ENCODE results near the gene CELA2B. TPM values are rescaled to one million over a fixed set of nuclear protein-coding genes. Genes with fewer than 3 reads are reported as not detected.
"Not testable (repeated sequence)": the region's sequence is repeated elsewhere in the genome, so short reads cannot be mapped to it uniquely, and the experiment has no call there.

Gene CELA2B
- total and polyA plus RNA-seq, 5 donors from 2014 or later, result not detected

DNA sequence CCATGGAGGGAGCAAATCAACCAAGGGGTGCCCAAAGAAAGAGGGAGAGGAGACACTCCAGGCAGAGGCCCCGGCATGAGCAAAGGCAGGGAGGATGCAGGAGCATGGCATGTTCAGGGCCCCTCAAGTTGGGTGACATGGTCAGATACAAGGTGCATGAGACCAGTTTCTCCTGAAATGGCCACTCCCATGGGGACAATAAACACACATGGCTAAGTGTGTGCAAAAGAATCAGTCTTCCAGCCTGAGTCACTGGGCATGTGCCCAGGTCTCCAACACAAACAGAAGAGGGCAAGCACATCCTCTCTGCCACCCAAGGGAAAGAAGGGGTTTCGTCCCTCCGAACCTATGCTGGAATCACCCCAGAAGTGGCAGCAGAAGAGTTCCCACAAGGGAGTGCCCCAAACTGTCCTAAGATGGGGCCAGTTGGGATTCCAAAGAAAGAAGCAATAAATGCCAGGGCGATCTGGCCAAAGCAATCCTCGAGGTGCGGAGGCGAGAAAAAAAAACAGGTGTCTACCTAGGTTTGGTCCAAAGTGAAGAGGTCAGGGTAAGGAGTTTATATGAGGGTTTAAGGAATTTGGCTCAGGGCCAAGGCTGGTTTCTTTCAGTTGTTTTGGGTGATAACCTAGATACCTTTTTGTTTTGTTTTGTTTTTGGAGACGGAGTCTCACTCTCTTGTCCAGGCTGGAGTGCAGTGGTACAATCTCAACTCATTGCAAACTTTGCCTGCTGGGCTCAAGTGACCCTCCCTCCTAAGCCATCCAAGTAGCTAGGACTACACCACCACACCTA is 34.9 kb downstream of the CELA2B start:
- no peaks in the 10 kb centered on the region for H3K27me3 Mint-ChIP-seq
- H3K36me3 ChIP-seq (ENCODE audit: control insufficient read depth, insufficient read depth, low read length), result peaks cover 3% of the 10 kb centered on the region
- no peaks in the 10 kb centered on the region for H3K27me3 ChIP-seq (ENCODE audit: control insufficient read depth, insufficient read depth, low read length)
- H3K9me3 Mint-ChIP-seq, result no peaks in the 10 kb centered on the region
- peaks cover 7 to 41% (median 25%) of the 10 kb centered on the region in 4 donors for H3K4me1 Mint-ChIP-seq
- no peaks in the 10 kb centered on the region for H3K9me3 ChIP-seq (ENCODE audit: control insufficient read depth in 2 of 2, low read length in 2 of 2)
- DNase-seq (no peak), ATAC-seq (ENCODE audit: low read depth in 2 of 2) (no peak)
- no peak overlapping the region for H3K27ac ChIP-seq (ENCODE audit: insufficient read depth, low read length, poor library complexity, severe bottlenecking)
- H3K4me3 ChIP-seq (ENCODE audit: low read depth, low read length), result no peak overlapping the region
- H3K27ac Mint-ChIP-seq, result peak overlapping the region in 2 of 3 donors; percentile 8 to 26
- peaks cover 25% of the 10 kb centered on the region for H3K36me3 Mint-ChIP-seq
- H3K4me3 Mint-ChIP-seq, result peak overlapping the region in 1 of 4 donors; percentile 36
- peaks cover 10% of the 10 kb centered on the region for H3K4me1 ChIP-seq (ENCODE audit: control insufficient read depth, insufficient read depth, low read length, poor library complexity, severe bottlenecking)

DNA sequence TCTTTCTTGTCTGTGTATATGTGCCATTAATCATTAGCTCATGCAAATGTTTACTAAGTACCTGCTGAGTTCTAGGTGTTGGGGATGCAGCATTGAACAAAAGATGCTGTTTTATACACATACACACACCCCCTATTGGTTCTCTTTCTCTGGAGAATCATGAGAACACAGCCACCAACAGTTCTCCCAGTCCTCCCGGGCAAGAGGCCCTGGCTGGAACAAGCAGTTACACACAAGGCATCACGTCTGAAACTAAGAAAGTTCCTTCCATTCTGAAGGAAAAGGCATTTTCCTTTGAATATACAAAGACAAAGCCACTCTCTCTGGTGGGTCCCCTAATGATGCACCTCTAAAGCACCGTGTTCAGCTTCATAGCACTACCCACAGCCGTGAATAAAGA is 37.3 kb downstream of the CELA2B start:
- peaks cover 33% of the 10 kb centered on the region for H3K36me3 Mint-ChIP-seq
- H3K4me3 Mint-ChIP-seq, result peak overlapping the region in 1 of 4 donors; percentile 10
- no peaks in the 10 kb centered on the region for H3K27me3 ChIP-seq (ENCODE audit: control insufficient read depth, insufficient read depth, low read length)
- H3K4me3 ChIP-seq (ENCODE audit: low read depth, low read length), result no peak overlapping the region
- H3K4me1 Mint-ChIP-seq, result peaks cover 7 to 47% (median 35%) of the 10 kb centered on the region in 4 donors
- no peaks in the 10 kb centered on the region for H3K9me3 ChIP-seq (ENCODE audit: control insufficient read depth in 2 of 2, low read length in 2 of 2)
- H3K36me3 ChIP-seq (ENCODE audit: control insufficient read depth, insufficient read depth, low read length), result peaks cover 6% of the 10 kb centered on the region
- no peak for ATAC-seq (ENCODE audit: low read depth in 2 of 2)
- H3K27me3 Mint-ChIP-seq, result no peaks in the 10 kb centered on the region
- no peaks in the 10 kb centered on the region for H3K9me3 Mint-ChIP-seq
- no peak for DNase-seq
- peak overlapping the region in 1 of 3 donors; percentile 44 for H3K27ac Mint-ChIP-seq
- peaks cover 10% of the 10 kb centered on the region for H3K4me1 ChIP-seq (ENCODE audit: control insufficient read depth, insufficient read depth, low read length, poor library complexity, severe bottlenecking)
- H3K27ac ChIP-seq (ENCODE audit: insufficient read depth, low read length, poor library complexity, severe bottlenecking), result no peak overlapping the region

- Histone ChIP-seq H3K4me3 (ENCODE audit: low read depth, low read length) (no peak overlapping the region), H3K36me3 (ENCODE audit: control insufficient read depth, insufficient read depth, low read length) (peaks cover 8% of the 10 kb centered on the region), H3K4me1 (ENCODE audit: control insufficient read depth, insufficient read depth, low read length, poor library complexity, severe bottlenecking) (peaks cover 10% of the 10 kb centered on the region), H3K9me3 (ENCODE audit: control insufficient read depth in 2 of 2, low read length in 2 of 2) (no peaks in the 10 kb centered on the region), H3K27me3 (ENCODE audit: control insufficient read depth, insufficient read depth, low read length) (no peaks in the 10 kb centered on the region), H3K27ac (ENCODE audit: insufficient read depth, low read length, poor library complexity, severe bottlenecking) (no peak overlapping the region)
- Mint-ChIP-seq H3K27ac (peak overlapping the region; percentile 26 to 44 (median 35)), H3K36me3 (peaks cover 37% of the 10 kb centered on the region), H3K4me3 (peak overlapping the region in 2 of 4 donors; percentile 5 to 10), H3K4me1 (peaks cover 7 to 48% (median 36%) of the 10 kb centered on the region in 4 donors), H3K9me3 (no peaks in the 10 kb centered on the region), H3K27me3 (no peaks in the 10 kb centered on the region)
- DNase-seq (no peak), ATAC-seq (ENCODE audit: low read depth in 2 of 2) (no peak)
Observed at GRCh38 chr1:15513919-15514318, 38.0 kb downstream of the CELA2B start.

DNA sequence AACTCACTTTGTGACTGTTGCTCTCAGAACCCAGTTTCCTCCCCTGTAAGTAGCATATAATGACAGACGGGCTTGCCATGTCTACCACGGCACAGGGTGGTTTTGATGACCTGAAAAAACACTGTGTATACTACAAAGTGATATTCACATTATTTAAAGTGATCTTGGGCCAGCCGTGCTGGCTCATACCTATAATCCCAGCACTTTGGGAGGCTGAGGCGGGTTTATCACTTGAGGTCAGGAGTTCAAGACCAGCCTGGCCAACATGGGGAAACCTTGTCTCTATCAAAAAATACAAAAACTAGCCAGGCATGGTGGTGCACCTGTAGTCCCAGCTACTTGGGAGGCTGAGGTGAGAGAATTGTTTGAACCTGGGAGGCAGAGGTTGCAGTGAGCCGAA is 38.7 kb downstream of the CELA2B start:
- peak overlapping the region; percentile 44 to 64 (median 55) for H3K27ac Mint-ChIP-seq
- DNase-seq, result peak in 1 of 3 donors; percentile 23

DNA sequence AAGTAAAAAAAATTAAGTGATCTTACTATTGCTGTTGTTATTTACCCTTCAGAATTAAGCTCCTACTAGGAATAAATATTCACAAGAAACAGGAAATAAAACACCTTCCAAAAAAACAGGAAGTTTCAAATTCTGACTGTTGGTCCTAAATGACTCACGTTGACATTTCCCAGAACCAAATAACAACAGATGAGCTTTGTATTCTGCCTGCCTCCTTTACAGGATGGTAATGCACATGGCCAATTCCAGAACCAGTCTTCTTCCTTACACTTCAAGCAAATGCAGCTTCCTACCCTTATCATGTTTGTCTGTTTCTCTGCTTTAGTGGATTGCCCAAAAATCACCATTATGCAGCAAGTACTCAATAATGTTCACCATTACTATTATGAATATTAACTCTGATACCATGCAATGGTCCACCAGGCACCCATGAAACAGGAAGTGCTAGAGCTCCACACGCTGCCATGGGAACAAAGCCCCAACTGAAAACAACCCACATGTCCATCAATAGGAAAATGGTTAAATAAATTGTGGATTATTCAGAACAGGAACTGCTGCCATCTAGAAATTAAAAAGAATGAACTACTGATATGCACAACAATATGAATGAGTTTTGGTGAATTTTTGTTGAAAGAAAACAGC is 39.2 kb downstream of the CELA2B start:
- ATAC-seq (ENCODE audit: low read depth in 2 of 2), result peak; percentile 30 to 59
- H3K27me3 ChIP-seq (ENCODE audit: control insufficient read depth, insufficient read depth, low read length), result no peaks in the 10 kb centered on the region
- H3K9me3 ChIP-seq (ENCODE audit: control insufficient read depth in 2 of 2, low read length in 2 of 2), result no peaks in the 10 kb centered on the region
- Mint-ChIP-seq H3K4me1 (peaks cover 7 to 45% (median 36%) of the 10 kb centered on the region in 4 donors), H3K4me3 (peak overlapping the region in 1 of 4 donors; percentile 33), H3K36me3 (peaks cover 37% of the 10 kb centered on the region), H3K27me3 (no peaks in the 10 kb centered on the region), H3K9me3 (no peaks in the 10 kb centered on the region), H3K27ac (peak overlapping the region; percentile 55 to 76 (median 59))
- DNase-seq, result peak in 1 of 3 donors; percentile 65
- H3K27ac ChIP-seq (ENCODE audit: insufficient read depth, low read length, poor library complexity, severe bottlenecking), result no peak overlapping the region
- peaks cover 10% of the 10 kb centered on the region for H3K4me1 ChIP-seq (ENCODE audit: control insufficient read depth, insufficient read depth, low read length, poor library complexity, severe bottlenecking)
- H3K36me3 ChIP-seq (ENCODE audit: control insufficient read depth, insufficient read depth, low read length), result peaks cover 8% of the 10 kb centered on the region
- H3K4me3 ChIP-seq (ENCODE audit: low read depth, low read length), result peak overlapping the region; percentile 46

More for the DNA sequence above, 38.7 kb downstream of the CELA2B start:
- not testable (repeated sequence) for H3K4me3 ChIP-seq (ENCODE audit: low read depth, low read length); H3K27me3 ChIP-seq (ENCODE audit: control insufficient read depth, insufficient read depth, low read length); H3K4me3 Mint-ChIP-seq; H3K27me3 Mint-ChIP-seq; H3K36me3 ChIP-seq (ENCODE audit: control insufficient read depth, insufficient read depth, low read length); H3K9me3 ChIP-seq (ENCODE audit: control insufficient read depth in 2 of 2, low read length in 2 of 2); H3K27ac ChIP-seq (ENCODE audit: insufficient read depth, low read length, poor library complexity, severe bottlenecking); H3K9me3 Mint-ChIP-seq
- Mint-ChIP-seq H3K36me3 (peaks cover 37% of the 10 kb centered on the region), H3K4me1 (peaks cover 7 to 47% (median 36%) of the 10 kb centered on the region in 4 donors)
- peaks cover 10% of the 10 kb centered on the region for H3K4me1 ChIP-seq (ENCODE audit: control insufficient read depth, insufficient read depth, low read length, poor library complexity, severe bottlenecking)
- ATAC-seq (ENCODE audit: low read depth in 2 of 2), result peak in 1 of 2 donors; percentile 15

GRCh38 chr1:15519625-15520024 is 43.7 kb downstream of the CELA2B start:
- no peak for DNase-seq
- no peaks in the 10 kb centered on the region for H3K9me3 ChIP-seq (ENCODE audit: control insufficient read depth in 2 of 2, low read length in 2 of 2)
- H3K27ac ChIP-seq (ENCODE audit: insufficient read depth, low read length, poor library complexity, severe bottlenecking), result no peak overlapping the region
- Mint-ChIP-seq H3K4me3 (peak overlapping the region in 2 of 4 donors; percentile 56 to 78), H3K9me3 (no peaks in the 10 kb centered on the region), H3K4me1 (peaks cover 18 to 50% (median 32%) of the 10 kb centered on the region in 4 donors), H3K27me3 (no peaks in the 10 kb centered on the region), H3K27ac (no peak overlapping the region), H3K36me3 (peaks cover 21% of the 10 kb centered on the region)
- H3K36me3 ChIP-seq (ENCODE audit: control insufficient read depth, insufficient read depth, low read length), result peaks cover 5% of the 10 kb centered on the region
- no peak overlapping the region for H3K4me3 ChIP-seq (ENCODE audit: low read depth, low read length)
- H3K4me1 ChIP-seq (ENCODE audit: control insufficient read depth, insufficient read depth, low read length, poor library complexity, severe bottlenecking), result peaks cover 20% of the 10 kb centered on the region
- no peaks in the 10 kb centered on the region for H3K27me3 ChIP-seq (ENCODE audit: control insufficient read depth, insufficient read depth, low read length)
- ATAC-seq (ENCODE audit: low read depth in 2 of 2), result no peak

GRCh38 chr1:15521206-15521906 is 45.5 kb downstream of the CELA2B start:
- H3K27me3 ChIP-seq (ENCODE audit: control insufficient read depth, insufficient read depth, low read length); H3K27me3 Mint-ChIP-seq; H3K9me3 Mint-ChIP-seq; H3K27ac ChIP-seq (ENCODE audit: insufficient read depth, low read length, poor library complexity, severe bottlenecking); H3K4me3 ChIP-seq (ENCODE audit: low read depth, low read length); ATAC-seq (ENCODE audit: low read depth in 2 of 2); H3K9me3 ChIP-seq (ENCODE audit: control insufficient read depth in 2 of 2, low read length in 2 of 2); H3K36me3 ChIP-seq (ENCODE audit: control insufficient read depth, insufficient read depth, low read length): not testable (repeated sequence)
- H3K4me1 ChIP-seq (ENCODE audit: control insufficient read depth, insufficient read depth, low read length, poor library complexity, severe bottlenecking), result peaks cover 25% of the 10 kb centered on the region
- peak in 1 of 3 donors; percentile 22 for DNase-seq
- peaks cover 18 to 55% (median 35%) of the 10 kb centered on the region in 4 donors for H3K4me1 Mint-ChIP-seq
- H3K27ac Mint-ChIP-seq, result peak overlapping the region in 2 of 3 donors; percentile 44 to 48
- H3K4me3 Mint-ChIP-seq, result peak overlapping the region; percentile 52 to 72 (median 68)
- H3K36me3 Mint-ChIP-seq, result peaks cover 14% of the 10 kb centered on the region

Measured in CD4-positive, CD25-positive, alpha-beta regulatory T cell (primary cell).